ENCODE measurements around the gene GASK1A.
A peak's percentile ranks its signal among the peaks of the same experiment; 100 is the strongest.

The GASK1A gene

DNA sequence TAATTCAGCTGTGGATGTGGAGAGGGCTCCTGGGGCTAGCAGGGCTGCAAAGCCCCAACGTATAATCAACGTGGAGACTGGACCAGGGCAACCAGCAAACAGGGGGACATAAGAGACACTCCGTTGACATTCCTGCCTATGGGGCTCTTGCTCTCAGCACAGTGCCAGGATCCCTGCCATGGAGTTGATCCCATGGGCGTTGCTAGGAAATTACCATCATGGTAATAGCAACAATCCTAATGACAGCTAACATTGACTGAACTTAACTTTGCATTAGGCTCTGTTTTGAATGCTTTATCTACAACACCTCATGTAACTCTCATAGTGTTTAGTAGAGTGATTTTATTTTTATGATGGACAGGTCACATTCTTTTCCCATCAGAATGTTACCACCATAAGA is 16.9 kb downstream of the GASK1A start:
- Histone ChIP-seq H3K27me3 (ENCODE audit: control insufficient read depth in 1 of 2, insufficient read depth in 1 of 2, low read length in 2 of 2) (peaks cover 1 to 9% of the 10 kb centered on the region in 2 experiments), H3K4me1 (ENCODE audit: control insufficient read depth, insufficient read depth, low read depth, low read length) (no peaks in the 10 kb centered on the region), H2BK120ac (ENCODE audit: low read depth, low read length) (no peak overlapping the region), H2BK5ac (ENCODE audit: low read depth, low read length, poor library complexity, severe bottlenecking) (no peak overlapping the region), H3K27ac (ENCODE audit: low read length, poor library complexity, severe bottlenecking) (no peak overlapping the region), H4K8ac (ENCODE audit: low read length) (no peak overlapping the region), H3K79me1 (replicated peaks; ENCODE audit: low read length, poor library complexity, severe bottlenecking) (no peaks in the 10 kb centered on the region), H3K23ac (ENCODE audit: low read length in 2 of 2) (no peak overlapping the region), H2BK15ac (ENCODE audit: low read depth, poor library complexity, severe bottlenecking) (no peak overlapping the region), H2AFZ (ENCODE audit: low read depth, low read length) (no peak overlapping the region), H4K91ac (ENCODE audit: low read length) (no peak overlapping the region), H3K4me3 (ENCODE audit: insufficient read depth in 1 of 2, low read depth in 1 of 2, low read length in 2 of 2) (no peak overlapping the region), H2BK12ac (ENCODE audit: low read length in 2 of 2) (no peak overlapping the region), H3K9ac (ENCODE audit: low read length) (no peak overlapping the region), H3K4ac (ENCODE audit: low read depth in 1 of 2, low read length in 2 of 2) (no peak overlapping the region), H3K14ac (ENCODE audit: low read length in 2 of 2) (no peak overlapping the region), H3K18ac (ENCODE audit: low read depth in 1 of 2, low read length in 2 of 2) (no peak overlapping the region), H3K36me3 (ENCODE audit: control insufficient read depth in 1 of 2, insufficient read depth in 2 of 2, low read depth in 1 of 2, low read length in 2 of 2) (no peaks in the 10 kb centered on the region), H2AK5ac (ENCODE audit: low read length, severe bottlenecking) (no peak overlapping the region), H3K9me3 (ENCODE audit: control insufficient read depth, low read length) (no peaks in the 10 kb centered on the region), H3K4me2 (ENCODE audit: low read length, poor library complexity, severe bottlenecking) (no peak overlapping the region)
- no peak for DNase-seq
- 70% methylated on average over 4 of the region's 4 CpGs for WGBS

DNA sequence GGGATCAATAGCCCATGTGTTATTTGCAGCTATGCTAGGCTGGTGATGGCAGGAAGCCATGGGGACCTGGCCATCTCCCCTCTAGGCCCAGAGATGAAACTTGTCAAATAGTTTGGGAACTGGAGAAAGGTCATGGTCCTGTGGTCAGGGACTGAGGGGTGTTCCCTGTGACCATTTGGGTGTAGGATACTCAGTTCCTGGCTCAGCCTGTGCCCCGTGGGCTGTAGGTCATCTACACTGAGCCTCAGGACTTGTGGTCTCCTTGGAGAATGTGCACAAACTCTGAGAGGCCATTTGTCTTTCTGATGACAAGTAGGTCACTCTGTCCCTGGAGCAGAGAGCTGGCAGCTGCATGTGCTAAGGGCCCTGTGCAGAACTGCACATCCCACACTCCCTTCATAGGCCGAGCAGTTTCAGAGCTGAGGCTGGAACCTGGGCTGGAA is 17.5 kb downstream of the GASK1A start:
- no peak overlapping the region for H2AFZ ChIP-seq (ENCODE audit: low read depth, low read length)
- 78% methylated on average over 2 of the region's 2 CpGs for WGBS

DNA sequence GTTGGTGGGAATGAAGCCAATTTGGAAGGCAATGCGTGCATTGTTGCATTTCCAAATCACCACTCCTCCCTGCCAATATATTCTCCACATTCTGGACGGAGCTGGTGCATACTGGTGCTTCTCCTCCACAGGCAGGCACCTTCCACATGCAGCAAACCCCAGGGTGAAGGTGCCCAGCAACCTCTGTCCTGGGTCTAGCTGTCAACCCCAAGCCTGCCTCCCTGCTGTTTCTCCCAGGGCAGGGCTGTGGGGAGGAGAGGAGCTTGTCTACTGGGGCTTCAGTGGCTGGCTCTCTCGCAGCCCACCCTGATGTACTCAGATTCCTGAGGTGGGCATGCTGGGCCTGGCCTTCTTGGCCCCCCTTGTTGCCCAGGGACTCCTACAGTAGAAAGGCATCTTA is 20.1 kb downstream of the GASK1A start:
- H2AK5ac ChIP-seq (ENCODE audit: low read length, severe bottlenecking): no peak overlapping the region
- H3K23ac ChIP-seq (ENCODE audit: low read length in 2 of 2): no peak overlapping the region
- DNase-seq: no peak
- H3K4me1 ChIP-seq (ENCODE audit: control insufficient read depth, insufficient read depth, low read depth, low read length): no peaks in the 10 kb centered on the region
- H2BK12ac ChIP-seq (ENCODE audit: low read length in 2 of 2): no peak overlapping the region
- H3K27ac ChIP-seq (ENCODE audit: low read length, poor library complexity, severe bottlenecking): no peak overlapping the region
- H4K91ac ChIP-seq (ENCODE audit: low read length): no peak overlapping the region
- no peak overlapping the region for H3K4me2 ChIP-seq (ENCODE audit: low read length, poor library complexity, severe bottlenecking)
- H3K18ac ChIP-seq (ENCODE audit: low read depth in 1 of 2, low read length in 2 of 2): no peak overlapping the region
- no peaks in the 10 kb centered on the region for H3K9me3 ChIP-seq (ENCODE audit: control insufficient read depth, low read length)
- no peak overlapping the region for H3K4me3 ChIP-seq (ENCODE audit: insufficient read depth in 1 of 2, low read depth in 1 of 2, low read length in 2 of 2)
- no peak overlapping the region for H4K8ac ChIP-seq (ENCODE audit: low read length)
- H2BK120ac ChIP-seq (ENCODE audit: low read depth, low read length): no peak overlapping the region
- no peak overlapping the region for H2BK5ac ChIP-seq (ENCODE audit: low read depth, low read length, poor library complexity, severe bottlenecking)
- H2AFZ ChIP-seq (ENCODE audit: low read depth, low read length): no peak overlapping the region
- 72% methylated on average over 3 of the region's 3 CpGs for WGBS
- H3K9ac ChIP-seq (ENCODE audit: low read length): no peak overlapping the region
- no peak overlapping the region for H2BK15ac ChIP-seq (ENCODE audit: low read depth, poor library complexity, severe bottlenecking)
- no peak overlapping the region for H3K14ac ChIP-seq (ENCODE audit: low read length in 2 of 2)
- no peak overlapping the region for H3K4ac ChIP-seq (ENCODE audit: low read depth in 1 of 2, low read length in 2 of 2)
- no peaks in the 10 kb centered on the region for H3K79me1 ChIP-seq (replicated peaks; ENCODE audit: low read length, poor library complexity, severe bottlenecking)
- no peaks in the 10 kb centered on the region for H3K36me3 ChIP-seq (ENCODE audit: control insufficient read depth in 1 of 2, insufficient read depth in 2 of 2, low read depth in 1 of 2, low read length in 2 of 2)
- H3K27me3 ChIP-seq (ENCODE audit: control insufficient read depth in 1 of 2, insufficient read depth in 1 of 2, low read length in 2 of 2): peaks cover 3 to 6% of the 10 kb centered on the region in 2 experiments

More for the DNA sequence above, 17.5 kb downstream of the GASK1A start:
- no peak overlapping the region for H4K8ac ChIP-seq (ENCODE audit: low read length)
- H3K4ac ChIP-seq (ENCODE audit: low read depth in 1 of 2, low read length in 2 of 2): no peak overlapping the region
- H3K4me2 ChIP-seq (ENCODE audit: low read length, poor library complexity, severe bottlenecking): no peak overlapping the region
- no peak overlapping the region for H2BK12ac ChIP-seq (ENCODE audit: low read length in 2 of 2)
- no peak overlapping the region for H3K9ac ChIP-seq (ENCODE audit: low read length)
- no peak overlapping the region for H4K91ac ChIP-seq (ENCODE audit: low read length)
- no peak overlapping the region for H2BK5ac ChIP-seq (ENCODE audit: low read depth, low read length, poor library complexity, severe bottlenecking)
- H3K18ac ChIP-seq (ENCODE audit: low read depth in 1 of 2, low read length in 2 of 2): no peak overlapping the region
- peaks cover 3 to 6% of the 10 kb centered on the region in 2 experiments for H3K27me3 ChIP-seq (ENCODE audit: control insufficient read depth in 1 of 2, insufficient read depth in 1 of 2, low read length in 2 of 2)
- no peaks in the 10 kb centered on the region for H3K4me1 ChIP-seq (ENCODE audit: control insufficient read depth, insufficient read depth, low read depth, low read length)
- no peak overlapping the region for H2AK5ac ChIP-seq (ENCODE audit: low read length, severe bottlenecking)
- no peak overlapping the region for H3K4me3 ChIP-seq (ENCODE audit: insufficient read depth in 1 of 2, low read depth in 1 of 2, low read length in 2 of 2)
- H3K36me3 ChIP-seq (ENCODE audit: control insufficient read depth in 1 of 2, insufficient read depth in 2 of 2, low read depth in 1 of 2, low read length in 2 of 2): no peaks in the 10 kb centered on the region
- H3K9me3 ChIP-seq (ENCODE audit: control insufficient read depth, low read length): no peaks in the 10 kb centered on the region
- H3K27ac ChIP-seq (ENCODE audit: low read length, poor library complexity, severe bottlenecking): no peak overlapping the region
- peak overlapping the region in 1 of 2 experiments; percentile 67 for H3K14ac ChIP-seq (ENCODE audit: low read length in 2 of 2)
- H3K23ac ChIP-seq (ENCODE audit: low read length in 2 of 2): no peak overlapping the region
- DNase-seq: no peak
- no peak overlapping the region for H2BK120ac ChIP-seq (ENCODE audit: low read depth, low read length)
- H3K79me1 ChIP-seq (replicated peaks; ENCODE audit: low read length, poor library complexity, severe bottlenecking): no peaks in the 10 kb centered on the region
- H2BK15ac ChIP-seq (ENCODE audit: low read depth, poor library complexity, severe bottlenecking): no peak overlapping the region

DNA sequence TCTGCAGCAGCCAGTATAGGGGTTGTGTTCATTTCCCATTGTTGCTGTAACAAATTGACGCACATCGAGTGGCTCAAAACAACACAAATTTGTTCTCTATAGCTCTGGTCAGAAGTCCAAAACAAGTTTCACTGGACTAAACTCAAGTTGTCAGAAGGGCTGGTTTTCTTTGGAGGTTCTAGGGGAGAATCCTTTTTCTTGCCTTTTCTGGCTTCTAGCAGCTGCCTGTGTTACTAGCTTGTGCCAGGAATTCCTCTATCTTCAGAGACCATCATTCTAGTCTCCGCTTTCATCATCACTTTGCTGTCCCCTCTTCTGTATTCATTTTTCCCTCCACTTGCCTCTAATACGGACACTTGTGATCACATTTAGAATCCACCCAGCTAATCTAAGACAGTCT is 20.5 kb downstream of the GASK1A start:
- H2BK15ac ChIP-seq (ENCODE audit: low read depth, poor library complexity, severe bottlenecking): no peak overlapping the region
- H4K91ac ChIP-seq (ENCODE audit: low read length): no peak overlapping the region
- H3K27me3 ChIP-seq (ENCODE audit: control insufficient read depth in 1 of 2, insufficient read depth in 1 of 2, low read length in 2 of 2): peaks cover 3 to 6% of the 10 kb centered on the region in 2 experiments
- no peak overlapping the region for H2AK5ac ChIP-seq (ENCODE audit: low read length, severe bottlenecking)
- H4K8ac ChIP-seq (ENCODE audit: low read length): no peak overlapping the region
- H2BK120ac ChIP-seq (ENCODE audit: low read depth, low read length): no peak overlapping the region
- H3K4me1 ChIP-seq (ENCODE audit: control insufficient read depth, insufficient read depth, low read depth, low read length): no peaks in the 10 kb centered on the region
- no peak overlapping the region for H3K14ac ChIP-seq (ENCODE audit: low read length in 2 of 2)
- WGBS: 95% methylated on average over 3 of the region's 4 CpGs
- H3K36me3 ChIP-seq (ENCODE audit: control insufficient read depth in 1 of 2, insufficient read depth in 2 of 2, low read depth in 1 of 2, low read length in 2 of 2): no peaks in the 10 kb centered on the region
- H2BK5ac ChIP-seq (ENCODE audit: low read depth, low read length, poor library complexity, severe bottlenecking): no peak overlapping the region
- no peak overlapping the region for H3K4ac ChIP-seq (ENCODE audit: low read depth in 1 of 2, low read length in 2 of 2)
- DNase-seq: no peak
- no peak overlapping the region for H2AFZ ChIP-seq (ENCODE audit: low read depth, low read length)
- no peak overlapping the region for H3K18ac ChIP-seq (ENCODE audit: low read depth in 1 of 2, low read length in 2 of 2)
- no peak overlapping the region for H3K4me2 ChIP-seq (ENCODE audit: low read length, poor library complexity, severe bottlenecking)
- no peak overlapping the region for H3K9ac ChIP-seq (ENCODE audit: low read length)
- no peak overlapping the region for H3K27ac ChIP-seq (ENCODE audit: low read length, poor library complexity, severe bottlenecking)
- no peaks in the 10 kb centered on the region for H3K79me1 ChIP-seq (replicated peaks; ENCODE audit: low read length, poor library complexity, severe bottlenecking)
- no peak overlapping the region for H2BK12ac ChIP-seq (ENCODE audit: low read length in 2 of 2)
- no peaks in the 10 kb centered on the region for H3K9me3 ChIP-seq (ENCODE audit: control insufficient read depth, low read length)
- no peak overlapping the region for H3K4me3 ChIP-seq (ENCODE audit: insufficient read depth in 1 of 2, low read depth in 1 of 2, low read length in 2 of 2)
- no peak overlapping the region for H3K23ac ChIP-seq (ENCODE audit: low read length in 2 of 2)
